Measurements from ENCODE around the gene IPO9.

- TF ChIP-seq EZH2 (IDR thresholded peaks at IDR 0.05; ENCODE audit: low read length) = no peak
- TF ChIP-seq, protein P1, sequence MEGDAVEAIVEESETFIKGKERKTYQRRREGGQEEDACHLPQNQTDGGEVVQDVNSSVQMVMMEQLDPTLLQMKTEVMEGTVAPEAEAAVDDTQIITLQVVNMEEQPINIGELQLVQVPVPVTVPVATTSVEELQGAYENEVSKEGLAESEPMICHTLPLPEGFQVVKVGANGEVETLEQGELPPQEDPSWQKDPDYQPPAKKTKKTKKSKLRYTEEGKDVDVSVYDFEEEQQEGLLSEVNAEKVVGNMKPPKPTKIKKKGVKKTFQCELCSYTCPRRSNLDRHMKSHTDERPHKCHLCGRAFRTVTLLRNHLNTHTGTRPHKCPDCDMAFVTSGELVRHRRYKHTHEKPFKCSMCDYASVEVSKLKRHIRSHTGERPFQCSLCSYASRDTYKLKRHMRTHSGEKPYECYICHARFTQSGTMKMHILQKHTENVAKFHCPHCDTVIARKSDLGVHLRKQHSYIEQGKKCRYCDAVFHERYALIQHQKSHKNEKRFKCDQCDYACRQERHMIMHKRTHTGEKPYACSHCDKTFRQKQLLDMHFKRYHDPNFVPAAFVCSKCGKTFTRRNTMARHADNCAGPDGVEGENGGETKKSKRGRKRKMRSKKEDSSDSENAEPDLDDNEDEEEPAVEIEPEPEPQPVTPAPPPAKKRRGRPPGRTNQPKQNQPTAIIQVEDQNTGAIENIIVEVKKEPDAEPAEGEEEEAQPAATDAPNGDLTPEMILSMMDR (optimal IDR thresholded peaks at IDR 0.05 in 1 of 3, IDR thresholded peaks at IDR 0.05 in 1 of 3, conservative IDR thresholded peaks at IDR 0.05 in 1 of 3; ENCODE audit: extremely low read depth in 1 of 3, insufficient read depth in 2 of 3, low read length in 3 of 3) = no peak
These were observed 62.0 kb downstream of the IPO9 start for GRCh38 chr1:201890806-201891450.
